ENCODE data around the gene KITLG.
"Not testable (repeated sequence)": the region's sequence is repeated elsewhere in the genome, so short reads cannot be mapped to it uniquely, and the experiment has no call there.

Gene KITLG

GRCh38 chr12:88516811-88517210, 63.5 kb downstream of the KITLG start:
- Histone ChIP-seq H3K4me3 (ENCODE audit: extremely low read depth, insufficient read depth, low read length, poor library complexity, severe bottlenecking) (no peak overlapping the region), H3K9me3 (ENCODE audit: control insufficient read depth, low read length) (no peaks in the 10 kb centered on the region), H3K36me3 (ENCODE audit: control insufficient read depth, insufficient read depth, low read length) (no peaks in the 10 kb centered on the region), H3K27ac (ENCODE audit: low read depth, low read length, severe bottlenecking) (no peak overlapping the region), H3K4me1 (ENCODE audit: control insufficient read depth, insufficient read depth, low read length, poor library complexity, severe bottlenecking) (peaks cover 4% of the 10 kb centered on the region)

GRCh38 chr12:88510843-88511242, 69.4 kb downstream of the KITLG start:
- no peak overlapping the region for H3K27ac ChIP-seq (ENCODE audit: low read depth, low read length, severe bottlenecking)
- WGBS, 2 experiments (ENCODE audit: insufficient coverage in 2 of 2), result no CpG with 5 or more reads among the region's 3 CpGs
- peaks cover 16% of the 10 kb centered on the region for H3K36me3 ChIP-seq (ENCODE audit: control insufficient read depth, insufficient read depth, low read length)
- no peaks in the 10 kb centered on the region for H3K9me3 ChIP-seq (ENCODE audit: control insufficient read depth, low read length)
- no peaks in the 10 kb centered on the region for H3K4me1 ChIP-seq (ENCODE audit: control insufficient read depth, insufficient read depth, low read length, poor library complexity, severe bottlenecking)
- H3K4me3 ChIP-seq (ENCODE audit: extremely low read depth, insufficient read depth, low read length, poor library complexity, severe bottlenecking), result no peak overlapping the region

- no peak overlapping the region for H3K4me3 ChIP-seq (ENCODE audit: extremely low read depth, insufficient read depth, low read length, poor library complexity, severe bottlenecking)
- no peaks in the 10 kb centered on the region for H3K4me1 ChIP-seq (ENCODE audit: control insufficient read depth, insufficient read depth, low read length, poor library complexity, severe bottlenecking)
- WGBS, 2 experiments (ENCODE audit: insufficient coverage in 2 of 2), result 100% methylated on average over 1 of the region's 2 CpGs
- H3K36me3 ChIP-seq (ENCODE audit: control insufficient read depth, insufficient read depth, low read length), result peaks cover 25% of the 10 kb centered on the region
- H3K27ac ChIP-seq (ENCODE audit: low read depth, low read length, severe bottlenecking), result no peak overlapping the region
- no peaks in the 10 kb centered on the region for H3K9me3 ChIP-seq (ENCODE audit: control insufficient read depth, low read length)
These were observed 70.4 kb downstream of the KITLG start for GRCh38 chr12:88509851-88510250.

GRCh38 chr12:88509347-88509746, 70.9 kb downstream of the KITLG start:
- Histone ChIP-seq H3K36me3 (ENCODE audit: control insufficient read depth, insufficient read depth, low read length) (peaks cover 25% of the 10 kb centered on the region), H3K4me1 (ENCODE audit: control insufficient read depth, insufficient read depth, low read length, poor library complexity, severe bottlenecking) (no peaks in the 10 kb centered on the region), H3K27ac (ENCODE audit: low read depth, low read length, severe bottlenecking) (no peak overlapping the region), H3K9me3 (ENCODE audit: control insufficient read depth, low read length) (no peaks in the 10 kb centered on the region), H3K4me3 (ENCODE audit: extremely low read depth, insufficient read depth, low read length, poor library complexity, severe bottlenecking) (no peak overlapping the region)
- WGBS, 2 experiments (ENCODE audit: insufficient coverage in 2 of 2), result 73 to 100% methylated on average over 2 to 5 of the region's 5 CpGs

GRCh38 chr12:88507851-88508250, 72.4 kb downstream of the KITLG start:
- WGBS, 2 experiments (ENCODE audit: insufficient coverage in 2 of 2), result 89 to 92% methylated on average over 11 of the region's 12 CpGs
- not testable (repeated sequence) for H3K4me1 ChIP-seq (ENCODE audit: control insufficient read depth, insufficient read depth, low read length, poor library complexity, severe bottlenecking); H3K4me3 ChIP-seq (ENCODE audit: extremely low read depth, insufficient read depth, low read length, poor library complexity, severe bottlenecking); H3K9me3 ChIP-seq (ENCODE audit: control insufficient read depth, low read length); H3K27ac ChIP-seq (ENCODE audit: low read depth, low read length, severe bottlenecking)
- H3K36me3 ChIP-seq (ENCODE audit: control insufficient read depth, insufficient read depth, low read length), result peaks cover 25% of the 10 kb centered on the region

- Histone ChIP-seq H3K27ac (ENCODE audit: low read depth, low read length, severe bottlenecking) (no peak overlapping the region), H3K9me3 (ENCODE audit: control insufficient read depth, low read length) (no peaks in the 10 kb centered on the region), H3K4me1 (ENCODE audit: control insufficient read depth, insufficient read depth, low read length, poor library complexity, severe bottlenecking) (no peaks in the 10 kb centered on the region), H3K36me3 (ENCODE audit: control insufficient read depth, insufficient read depth, low read length) (peaks cover 28% of the 10 kb centered on the region), H3K4me3 (ENCODE audit: extremely low read depth, insufficient read depth, low read length, poor library complexity, severe bottlenecking) (no peak overlapping the region)
- WGBS, 2 experiments (ENCODE audit: insufficient coverage in 2 of 2), result no CpG with 5 or more reads among the region's 1 CpG
These were observed 73.0 kb downstream of the KITLG start for GRCh38 chr12:88507270-88507669.

- no peak overlapping the region for H3K4me3 ChIP-seq (ENCODE audit: extremely low read depth, insufficient read depth, low read length, poor library complexity, severe bottlenecking)
- peaks cover 29% of the 10 kb centered on the region for H3K36me3 ChIP-seq (ENCODE audit: control insufficient read depth, insufficient read depth, low read length)
- H3K9me3 ChIP-seq (ENCODE audit: control insufficient read depth, low read length), result no peaks in the 10 kb centered on the region
- no peaks in the 10 kb centered on the region for H3K4me1 ChIP-seq (ENCODE audit: control insufficient read depth, insufficient read depth, low read length, poor library complexity, severe bottlenecking)
- WGBS, 2 experiments (ENCODE audit: insufficient coverage in 2 of 2), result 81% methylated on average over 2 of the region's 2 CpGs; no CpG with 5 or more reads in 1 of the 2 experiments
- no peak overlapping the region for H3K27ac ChIP-seq (ENCODE audit: low read depth, low read length, severe bottlenecking)
These were observed 74.6 kb downstream of the KITLG start for GRCh38 chr12:88505696-88506095.

GRCh38 chr12:88503281-88503703, 77.0 kb downstream of the KITLG start:
- H3K4me1 ChIP-seq (ENCODE audit: control insufficient read depth, insufficient read depth, low read length, poor library complexity, severe bottlenecking), result no peaks in the 10 kb centered on the region
- 87% methylated on average over 3 of the region's 3 CpGs; no CpG with 5 or more reads in 1 of the 2 experiments for WGBS, 2 experiments (ENCODE audit: insufficient coverage in 2 of 2)

GRCh38 chr12:88501972-88502938, 78.0 kb downstream of the KITLG start:
- Histone ChIP-seq H3K4me1 (ENCODE audit: control insufficient read depth, insufficient read depth, low read length, poor library complexity, severe bottlenecking) (no peaks in the 10 kb centered on the region), H3K27ac (ENCODE audit: low read depth, low read length, severe bottlenecking) (no peak overlapping the region), H3K36me3 (ENCODE audit: control insufficient read depth, insufficient read depth, low read length) (peaks cover 18% of the 10 kb centered on the region), H3K4me3 (ENCODE audit: extremely low read depth, insufficient read depth, low read length, poor library complexity, severe bottlenecking) (no peak overlapping the region), H3K9me3 (ENCODE audit: control insufficient read depth, low read length) (no peaks in the 10 kb centered on the region)
- 87% methylated on average over 3 of the region's 5 CpGs; no CpG with 5 or more reads in 1 of the 2 experiments for WGBS, 2 experiments (ENCODE audit: insufficient coverage in 2 of 2)

More at GRCh38 chr12:88503281-88503703, 77.0 kb downstream of the KITLG start:
- Histone ChIP-seq H3K36me3 (ENCODE audit: control insufficient read depth, insufficient read depth, low read length) (peaks cover 25% of the 10 kb centered on the region), H3K4me3 (ENCODE audit: extremely low read depth, insufficient read depth, low read length, poor library complexity, severe bottlenecking) (no peak overlapping the region), H3K27ac (ENCODE audit: low read depth, low read length, severe bottlenecking) (no peak overlapping the region), H3K9me3 (ENCODE audit: control insufficient read depth, low read length) (no peaks in the 10 kb centered on the region)

- peaks cover 4% of the 10 kb centered on the region for H3K36me3 ChIP-seq (ENCODE audit: control insufficient read depth, insufficient read depth, low read length)
- 67 to 100% methylated on average over 1 to 2 of the region's 3 CpGs for WGBS, 2 experiments (ENCODE audit: insufficient coverage in 2 of 2)
- no peak overlapping the region for H3K27ac ChIP-seq (ENCODE audit: low read depth, low read length, severe bottlenecking)
- no peaks in the 10 kb centered on the region for H3K9me3 ChIP-seq (ENCODE audit: control insufficient read depth, low read length)
- H3K4me1 ChIP-seq (ENCODE audit: control insufficient read depth, insufficient read depth, low read length, poor library complexity, severe bottlenecking), result no peaks in the 10 kb centered on the region
- H3K4me3 ChIP-seq (ENCODE audit: extremely low read depth, insufficient read depth, low read length, poor library complexity, severe bottlenecking), result no peak overlapping the region
These were observed 83.3 kb downstream of the KITLG start for GRCh38 chr12:88496891-88497371.

GRCh38 chr12:88496429-88496828, 83.8 kb downstream of the KITLG start:
- 79 to 83% methylated on average over 2 of the region's 3 CpGs for WGBS, 2 experiments (ENCODE audit: insufficient coverage in 2 of 2)

More at GRCh38 chr12:88496429-88496828, 83.8 kb downstream of the KITLG start:
- Histone ChIP-seq H3K9me3 (ENCODE audit: control insufficient read depth, low read length) (no peaks in the 10 kb centered on the region), H3K4me3 (ENCODE audit: extremely low read depth, insufficient read depth, low read length, poor library complexity, severe bottlenecking) (no peak overlapping the region), H3K27ac (ENCODE audit: low read depth, low read length, severe bottlenecking) (no peak overlapping the region), H3K36me3 (ENCODE audit: control insufficient read depth, insufficient read depth, low read length) (peaks cover 4% of the 10 kb centered on the region), H3K4me1 (ENCODE audit: control insufficient read depth, insufficient read depth, low read length, poor library complexity, severe bottlenecking) (no peaks in the 10 kb centered on the region)
